ENCODE results near the gene ELFN2.

DNA sequence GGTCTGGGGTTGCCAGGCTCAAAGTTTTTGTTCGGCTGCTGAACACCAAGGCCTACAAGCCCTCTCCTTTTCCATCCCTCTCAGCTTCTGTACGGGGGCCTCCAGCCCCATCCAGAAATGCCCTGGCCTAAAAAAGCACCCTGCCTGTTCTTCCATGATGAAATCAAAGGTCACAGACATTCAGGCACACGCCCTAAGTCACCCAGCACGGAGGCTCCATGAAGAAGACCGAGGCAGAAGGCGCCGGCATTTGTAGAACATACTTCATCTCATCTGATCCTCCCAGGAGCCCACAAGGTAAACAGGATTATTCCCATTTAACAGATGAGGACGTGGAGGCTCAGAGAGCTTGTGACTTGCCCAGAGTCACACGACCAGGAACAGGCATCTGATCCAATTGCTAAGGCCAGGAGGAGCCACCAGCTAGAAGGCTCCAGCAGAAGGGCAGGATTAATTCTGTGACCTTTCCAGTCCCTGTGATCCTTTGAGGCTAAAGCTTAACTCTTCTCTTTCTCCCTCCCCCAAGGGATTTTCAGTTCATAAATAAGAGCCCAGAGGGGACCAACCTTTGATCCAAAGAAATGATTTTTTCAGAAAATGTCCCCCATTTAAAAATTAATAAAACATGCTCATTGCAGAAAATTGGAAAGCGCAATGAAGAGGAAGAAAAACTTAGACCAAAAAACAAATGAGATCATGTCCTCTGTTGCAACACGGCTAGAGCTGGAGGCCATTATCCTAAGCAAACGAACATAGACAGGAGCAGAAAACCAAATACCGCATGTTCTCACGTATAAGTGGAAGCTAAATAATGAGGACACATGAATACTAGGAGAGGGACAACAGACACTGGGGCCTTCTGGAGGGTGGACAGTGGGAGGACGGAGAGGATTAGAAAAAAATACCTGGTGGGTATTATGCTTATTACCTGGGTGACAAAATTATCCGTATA, 106.3 kb downstream of the ELFN2 start:
- TF ChIP-seq, protein P1, sequence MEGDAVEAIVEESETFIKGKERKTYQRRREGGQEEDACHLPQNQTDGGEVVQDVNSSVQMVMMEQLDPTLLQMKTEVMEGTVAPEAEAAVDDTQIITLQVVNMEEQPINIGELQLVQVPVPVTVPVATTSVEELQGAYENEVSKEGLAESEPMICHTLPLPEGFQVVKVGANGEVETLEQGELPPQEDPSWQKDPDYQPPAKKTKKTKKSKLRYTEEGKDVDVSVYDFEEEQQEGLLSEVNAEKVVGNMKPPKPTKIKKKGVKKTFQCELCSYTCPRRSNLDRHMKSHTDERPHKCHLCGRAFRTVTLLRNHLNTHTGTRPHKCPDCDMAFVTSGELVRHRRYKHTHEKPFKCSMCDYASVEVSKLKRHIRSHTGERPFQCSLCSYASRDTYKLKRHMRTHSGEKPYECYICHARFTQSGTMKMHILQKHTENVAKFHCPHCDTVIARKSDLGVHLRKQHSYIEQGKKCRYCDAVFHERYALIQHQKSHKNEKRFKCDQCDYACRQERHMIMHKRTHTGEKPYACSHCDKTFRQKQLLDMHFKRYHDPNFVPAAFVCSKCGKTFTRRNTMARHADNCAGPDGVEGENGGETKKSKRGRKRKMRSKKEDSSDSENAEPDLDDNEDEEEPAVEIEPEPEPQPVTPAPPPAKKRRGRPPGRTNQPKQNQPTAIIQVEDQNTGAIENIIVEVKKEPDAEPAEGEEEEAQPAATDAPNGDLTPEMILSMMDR (IDR thresholded peaks at IDR 0.05), result no peak
- no peak for TF ChIP-seq POLR2A (IDR thresholded peaks at IDR 0.05)
